BJ (cell line): ENCODE measurements around the gene SLC7A9. TPM values are rescaled to one million over a fixed set of nuclear protein-coding genes. Genes with fewer than 3 reads are reported as not detected.

Source experiments
- CTCF ChIA-PET: fragments of 350-600 bp; formaldehyde crosslinking; extraction: SDS; loops from one replicate; lab custom pipeline; 2021; ENCODE audit warnings: antibody characterized with exemption, inconsistent platforms; lab: Yijun Ruan, JAX
- POLR2A ChIA-PET: fragments of 300-600 bp; sonication (Branson Sonifier 250); formaldehyde crosslinking; extraction: SDS; loops from one replicate; lab custom pipeline; 2021; ENCODE audit warnings: antibody characterized with exemption; lab: Charles Lee
- DNase-seq: peaks from one replicate; pipeline ENCODE4 v3.0.0-alpha.2; 2011; ENCODE audit warnings: low read depth
- H3K27me3 ChIP-seq: 2 replicates; pipeline ENCODE4 v1.6.0; 2011; ENCODE audit warnings: low read length; ENCODE audit not compliant: control insufficient read depth, insufficient read depth
- H3K36me3 ChIP-seq: 2 replicates; pipeline ENCODE4 v1.5.1; 2011; ENCODE audit warnings: low read length; ENCODE audit not compliant: control insufficient read depth, insufficient read depth
- H3K4me3 ChIP-seq: 2 replicates; pipeline ENCODE4 v1.5.1; 2011; ENCODE audit warnings: low read depth, mild to moderate bottlenecking, control low read depth, low read length
- CTCF ChIP-seq: IDR thresholded peaks from 2 replicates; pipeline ENCODE4 v1.5.1; 2011; ENCODE audit warnings: low read depth, mild to moderate bottlenecking, control low read depth, inconsistent platforms, low read length, moderate library complexity; ENCODE audit not compliant: insufficient read depth
- polyA plus RNA-seq: library from polyadenylated mRNA; depleted of rRNA; stranded (reverse); fragments of >200 nt; gene quantifications from 2 replicates; pipeline ENCODE4 v1.2.3, GENCODE V29; 2011

The SLC7A9 gene
- polyA plus RNA-seq, 1 experiment = not detected

GRCh38 chr19:32863301-32863700 is 6.3 kb downstream of the SLC7A9 start:
- CTCF ChIA-PET = no interaction called here
- no peaks in the 10 kb centered on the region for H3K36me3 ChIP-seq
- H3K27me3 ChIP-seq = no peaks in the 10 kb centered on the region
- no peak for TF ChIP-seq CTCF
- H3K4me3 ChIP-seq = no peak overlapping the region
- no peak for DNase-seq
- POLR2A ChIA-PET = no interaction called here

- Histone ChIP-seq H3K4me3 (no peak overlapping the region), H3K27me3 (no peaks in the 10 kb centered on the region), H3K36me3 (no peaks in the 10 kb centered on the region)
- no peak for DNase-seq
- POLR2A ChIA-PET = no interaction called here
- CTCF ChIA-PET = no interaction called here
- TF ChIP-seq CTCF = no peak
Observed at GRCh38 chr19:32862741-32863140, 6.8 kb downstream of the SLC7A9 start.

- ChIA-PET CTCF (no interaction called here), POLR2A (no interaction called here)
- H3K36me3 ChIP-seq = no peaks in the 10 kb centered on the region
- DNase-seq = no peak
- H3K4me3 ChIP-seq = no peak overlapping the region
- H3K27me3 ChIP-seq = no peaks in the 10 kb centered on the region
- no peak for TF ChIP-seq CTCF
Observed at GRCh38 chr19:32862173-32862572, 7.4 kb downstream of the SLC7A9 start.

- H3K36me3 ChIP-seq = no peaks in the 10 kb centered on the region
- H3K27me3 ChIP-seq = no peaks in the 10 kb centered on the region
- no peak for DNase-seq
- CTCF ChIA-PET = no interaction called here
- TF ChIP-seq CTCF = no peak
- POLR2A ChIA-PET = no interaction called here
- no peak overlapping the region for H3K4me3 ChIP-seq
Observed at GRCh38 chr19:32861596-32861995, 8.0 kb downstream of the SLC7A9 start.

- POLR2A ChIA-PET = no interaction called here
- CTCF ChIA-PET = no interaction called here
- Histone ChIP-seq H3K4me3 (no peak overlapping the region), H3K36me3 (no peaks in the 10 kb centered on the region), H3K27me3 (no peaks in the 10 kb centered on the region)
- no peak for DNase-seq
- TF ChIP-seq CTCF = no peak
Observed at GRCh38 chr19:32859591-32859990, 10.0 kb downstream of the SLC7A9 start.
